ENCODE measurements around the gene EXOC1L.

The EXOC1L gene

DNA sequence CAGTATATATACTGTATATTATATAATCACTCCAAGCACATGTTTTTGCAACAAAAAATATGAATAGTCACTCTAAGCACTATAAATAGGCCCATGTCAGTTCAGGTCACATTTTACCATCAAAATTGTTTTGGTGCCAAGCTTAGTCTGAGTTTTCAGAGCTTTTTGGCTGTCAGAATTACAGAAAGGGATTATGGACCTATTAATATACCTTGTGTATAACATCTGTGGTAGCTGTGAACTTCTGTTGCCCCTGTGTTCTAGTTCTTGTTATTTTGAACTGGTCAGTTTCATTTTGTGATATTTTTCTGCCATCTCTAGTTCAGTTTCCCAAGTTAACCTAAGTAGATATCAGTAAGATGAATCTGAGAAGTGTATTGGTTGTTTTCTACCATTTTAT is 56.8 kb downstream of the EXOC1L start:
- H3K36me3 ChIP-seq (replicated peaks): peaks cover 5% of the 10 kb centered on the region
- H3K4me1 ChIP-seq: peaks cover 4% of the 10 kb centered on the region
- H3K27me3 ChIP-seq (ENCODE audit: low read depth): no peaks in the 10 kb centered on the region
- H3K9me3 ChIP-seq: no peaks in the 10 kb centered on the region
- in situ Hi-C loops (cut with MboI; ENCODE audit: low sequenced_read_pairs): no loop called here
- no peak for DNase-seq (ENCODE audit: low spot score in 2 of 2)
- no peak overlapping the region for H3K4me3 ChIP-seq

DNA sequence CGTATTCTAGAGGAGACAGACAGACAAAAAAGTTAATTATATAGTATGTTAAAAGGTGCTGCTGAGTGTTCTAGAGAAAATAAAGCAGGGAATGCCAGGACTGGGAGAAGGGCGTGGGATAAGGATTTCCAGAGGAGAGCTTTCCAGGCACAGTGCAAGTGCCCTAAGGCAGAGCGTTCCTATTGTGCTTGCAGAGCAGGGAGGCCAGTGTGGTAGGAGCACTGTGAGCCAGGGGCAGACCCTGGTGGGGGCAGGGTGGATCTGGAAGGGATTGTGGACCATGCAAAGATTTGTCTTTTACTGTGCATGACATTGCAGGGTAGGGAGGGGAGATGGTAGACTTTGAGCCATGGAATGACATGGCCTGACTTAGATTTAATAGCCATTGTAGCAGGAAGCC is 59.6 kb downstream of the EXOC1L start:
- Histone ChIP-seq H3K4me1 (peaks cover 11% of the 10 kb centered on the region), H3K4me3 (no peak overlapping the region), H3K36me3 (replicated peaks) (peaks cover 4% of the 10 kb centered on the region), H3K9me3 (no peaks in the 10 kb centered on the region), H3K27me3 (ENCODE audit: low read depth) (no peaks in the 10 kb centered on the region)
- in situ Hi-C loops (cut with MboI; ENCODE audit: low sequenced_read_pairs): no loop called here
- DNase-seq (ENCODE audit: low spot score in 2 of 2): peak in 1 of 2 experiments; percentile 27

DNA sequence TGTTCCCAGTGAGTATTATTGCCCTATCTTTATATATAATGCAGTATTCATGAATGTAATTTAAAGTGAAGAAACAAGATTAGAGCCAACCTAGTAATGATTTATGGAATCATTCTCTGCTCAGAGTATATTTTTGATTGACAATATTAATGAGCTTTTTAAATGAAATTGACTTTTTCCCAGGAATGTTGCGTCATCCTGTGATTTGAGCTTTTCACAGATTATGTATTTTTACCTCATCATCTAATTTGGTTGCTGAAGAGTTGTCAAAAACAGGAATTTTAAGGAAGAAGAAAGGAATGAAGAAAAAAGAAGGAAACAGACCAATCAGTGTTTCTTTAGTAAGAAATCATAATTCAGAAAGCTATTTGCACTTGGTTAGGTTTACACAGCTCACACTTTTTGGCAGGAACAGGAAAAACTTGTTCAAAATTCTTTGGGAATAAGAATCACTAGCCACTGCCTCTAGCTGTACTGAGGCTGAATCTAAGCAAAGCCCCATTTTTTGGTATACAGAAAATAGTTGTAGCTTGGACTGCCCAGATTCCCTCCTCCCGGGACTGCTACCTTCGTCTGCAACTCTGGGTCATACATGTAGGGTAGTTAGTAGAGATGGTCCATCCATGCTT is 61.2 kb downstream of the EXOC1L start:
- H3K36me3 ChIP-seq (replicated peaks): peaks cover 4% of the 10 kb centered on the region
- DNase-seq (ENCODE audit: low spot score in 2 of 2): no peak
- H3K4me3 ChIP-seq: no peak overlapping the region
- no peaks in the 10 kb centered on the region for H3K9me3 ChIP-seq
- H3K4me1 ChIP-seq: peaks cover 17% of the 10 kb centered on the region
- H3K27me3 ChIP-seq (ENCODE audit: low read depth): no peaks in the 10 kb centered on the region
- in situ Hi-C loops (cut with MboI; ENCODE audit: low sequenced_read_pairs): no loop called here

DNA sequence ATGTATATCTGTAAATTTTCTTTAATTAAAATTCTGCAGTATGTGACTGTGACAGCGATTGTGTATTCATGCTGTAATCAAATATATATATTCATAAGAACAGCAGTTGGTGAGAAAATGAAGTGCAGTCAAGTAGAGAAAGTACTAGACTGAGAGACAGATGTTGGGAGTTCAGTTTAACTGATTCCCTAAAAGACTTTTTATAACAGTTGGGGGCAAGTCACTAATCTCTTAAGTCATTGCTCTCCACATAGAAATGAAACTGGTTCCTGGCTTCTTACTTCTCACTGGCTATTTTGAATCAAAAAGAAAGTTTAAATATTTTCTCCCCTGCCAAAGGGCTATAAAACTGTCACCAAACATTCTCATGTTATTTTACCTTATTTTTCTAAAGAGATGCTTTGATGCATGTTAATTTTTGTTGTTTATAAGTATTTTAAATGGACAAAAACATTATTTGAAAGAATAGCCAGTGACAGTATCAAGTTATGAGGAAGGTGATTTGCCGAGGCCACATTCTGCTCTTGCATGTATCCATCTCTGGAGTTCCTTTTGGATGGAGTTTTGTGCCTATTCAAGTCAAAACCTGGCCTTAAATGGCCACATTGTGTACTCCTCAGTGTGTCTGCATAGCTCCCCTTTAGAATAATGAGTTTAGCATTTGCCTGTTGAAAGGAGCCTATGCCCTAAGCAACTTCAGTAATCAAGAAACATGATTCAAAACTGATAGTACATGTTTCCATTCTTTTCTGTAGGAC is 64.7 kb downstream of the EXOC1L start:
- Histone ChIP-seq H3K36me3 (replicated peaks) (no peaks in the 10 kb centered on the region; the same call in none of the 2 replicates), H3K4me1 (peaks cover 17% of the 10 kb centered on the region), H3K27me3 (ENCODE audit: low read depth) (no peaks in the 10 kb centered on the region), H3K4me3 (no peak overlapping the region), H3K9me3 (no peaks in the 10 kb centered on the region)
- in situ Hi-C loops (cut with MboI; ENCODE audit: low sequenced_read_pairs): no loop called here
- peak; percentile 44 to 79 for DNase-seq (ENCODE audit: low spot score in 2 of 2)

DNA sequence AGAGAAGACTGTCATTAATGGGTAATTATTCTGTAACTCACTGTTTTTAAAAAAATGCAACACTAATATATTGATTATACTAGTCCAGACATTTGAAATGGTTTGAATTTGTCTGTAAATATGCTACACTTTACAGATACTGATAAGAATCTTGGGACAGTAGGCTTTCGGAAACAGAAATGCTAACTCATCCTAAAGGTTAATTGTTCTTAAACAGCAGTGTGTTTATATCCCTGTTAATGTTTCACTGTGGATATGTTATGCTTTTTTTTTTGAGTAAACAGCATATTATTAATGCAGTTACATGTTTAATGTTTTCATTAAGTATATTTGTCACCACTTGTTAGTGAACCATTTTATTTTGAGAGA is 65.2 kb downstream of the EXOC1L start:
- Histone ChIP-seq H3K27me3 (ENCODE audit: low read depth) (no peaks in the 10 kb centered on the region), H3K4me1 (peaks cover 17% of the 10 kb centered on the region), H3K36me3 (replicated peaks) (no peaks in the 10 kb centered on the region; the same call in 1 of the 2 replicates), H3K9me3 (no peaks in the 10 kb centered on the region), H3K4me3 (no peak overlapping the region)
- no peak for DNase-seq (ENCODE audit: low spot score in 2 of 2)
- in situ Hi-C loops (cut with MboI; ENCODE audit: low sequenced_read_pairs): no loop called here

Data from HAP-1 (cell line).